GM23248 (cell line): ENCODE results near the gene KNSTRN. TPM values are rescaled to one million over a fixed set of nuclear protein-coding genes. Genes with fewer than 3 reads are reported as not detected.

ENCODE experiments used
- DNase-seq: peaks from one replicate; pipeline ENCODE4 v3.0.0-alpha.2; 2015
- H2AFZ ChIP-seq: fragments of 200-600 bp; sonication (generic); 2 replicates; pipeline ENCODE4 v1.6.1; 2016; ENCODE audit warnings: antibody characterized with exemption
- H3F3A ChIP-seq: fragments of 200-600 bp; sonication (generic); 2 replicates; pipeline ENCODE4 v1.6.1; 2016; ENCODE audit warnings: mild to moderate bottlenecking, antibody characterized with exemption, mixed run types; ENCODE audit not compliant: insufficient read depth
- H3K27ac ChIP-seq: fragments of 200-600 bp; sonication (generic); 2 replicates; pipeline ENCODE4 v1.5.1; 2016; ENCODE audit warnings: mild to moderate bottlenecking
- H3K27me3 ChIP-seq: fragments of 200-600 bp; sonication (generic); replicated peaks from 2 replicates; pipeline ENCODE4 v1.6.1; 2016; ENCODE audit warnings: mild to moderate bottlenecking; ENCODE audit not compliant: insufficient read depth
- H3K36me3 ChIP-seq: fragments of 200-600 bp; sonication (generic); 2 replicates; pipeline ENCODE4 v1.6.1; 2016; ENCODE audit warnings: low read depth, mild to moderate bottlenecking
- H3K4me1 ChIP-seq: fragments of 200-600 bp; sonication (generic); 2 replicates; pipeline ENCODE4 v1.6.1; 2016; ENCODE audit warnings: mild to moderate bottlenecking; ENCODE audit not compliant: insufficient read depth
- H3K4me2 ChIP-seq: fragments of 200-600 bp; sonication (generic); one replicate; pipeline ENCODE4 v1.6.1; 2016; ENCODE audit warnings: mild to moderate bottlenecking; ENCODE audit not compliant: unreplicated experiment
- H3K4me3 ChIP-seq: fragments of 200-600 bp; sonication (generic); 2 replicates; pipeline ENCODE4 v1.5.1; 2016; ENCODE audit warnings: mild to moderate bottlenecking
- H3K79me2 ChIP-seq: fragments of 200-600 bp; sonication (generic); 2 replicates; pipeline ENCODE4 v1.6.1; 2016; ENCODE audit warnings: mild to moderate bottlenecking; ENCODE audit not compliant: insufficient read depth
- H3K9ac ChIP-seq: fragments of 200-600 bp; sonication (generic); 2 replicates; pipeline ENCODE4 v1.6.1; 2016; ENCODE audit warnings: mild to moderate bottlenecking
- H3K9me2 ChIP-seq: fragments of 200-600 bp; sonication (generic); 2 replicates; pipeline ENCODE4 v1.6.1; 2016; ENCODE audit warnings: mixed run types, mild to moderate bottlenecking, moderate library complexity; ENCODE audit not compliant: insufficient read depth
- H3K9me3 ChIP-seq: fragments of 200-600 bp; sonication (generic); one replicate; pipeline ENCODE4 v1.6.1; 2017; ENCODE audit warnings: low read depth
- H4K20me1 ChIP-seq: fragments of 200-600 bp; sonication (generic); 2 replicates; pipeline ENCODE4 v1.6.0; 2016; ENCODE audit not compliant: insufficient read depth
- EZH2 ChIP-seq: fragments of 200-600 bp; sonication (generic); IDR thresholded peaks from 2 replicates; pipeline ENCODE4 v1.6.1; 2018; ENCODE audit warnings: antibody characterized with exemption, mild to moderate bottlenecking; ENCODE audit not compliant: insufficient read depth, poor library complexity, severe bottlenecking
- EZH2phosphoT487 ChIP-seq: fragments of 200-600 bp; sonication (generic); IDR thresholded peaks from 2 replicates; pipeline ENCODE4 v1.6.1; 2018; ENCODE audit warnings: antibody characterized with exemption, moderate library complexity, mild to moderate bottlenecking, low read depth; ENCODE audit not compliant: insufficient read depth
- WGBS, 2 experiments: methylation state at CpG; one replicate each; pipeline ENCODE4 v1.1.6; 2015 to 2017; ENCODE audit warnings: low lambda C conversion rate in 2 of 2, low coverage in 1 of 2; ENCODE audit errors: missing lambda C conversion rate in 2 of 2; 5-methylcytosine and 5-hydroxymethylcytosine counted together
- in situ Hi-C: fragments of 300-500 bp; cut with MboI; formaldehyde crosslinking; loops from 2 replicates; pipeline ENCODE4 v1.15.0; 2020
- polyA plus RNA-seq: library from polyadenylated mRNA; unstranded; fragments of >200 nt; fragmentation: Nextera tagmentation; extraction: Ambion mirVana; gene quantifications from 2 replicates; pipeline ENCODE4 v1.2.1, GENCODE V29; 2016
- total RNA-seq: library from RNA; depleted of rRNA; stranded (reverse); fragments of >200 nt; shearing (Covaris generic); gene quantifications from 2 replicates; pipeline ENCODE4 v1.2.3, GENCODE V29; 2014

The KNSTRN gene
- total and polyA plus RNA-seq, 2 experiments from 2014 or later: 31.1 to 37.7 TPM

DNA sequence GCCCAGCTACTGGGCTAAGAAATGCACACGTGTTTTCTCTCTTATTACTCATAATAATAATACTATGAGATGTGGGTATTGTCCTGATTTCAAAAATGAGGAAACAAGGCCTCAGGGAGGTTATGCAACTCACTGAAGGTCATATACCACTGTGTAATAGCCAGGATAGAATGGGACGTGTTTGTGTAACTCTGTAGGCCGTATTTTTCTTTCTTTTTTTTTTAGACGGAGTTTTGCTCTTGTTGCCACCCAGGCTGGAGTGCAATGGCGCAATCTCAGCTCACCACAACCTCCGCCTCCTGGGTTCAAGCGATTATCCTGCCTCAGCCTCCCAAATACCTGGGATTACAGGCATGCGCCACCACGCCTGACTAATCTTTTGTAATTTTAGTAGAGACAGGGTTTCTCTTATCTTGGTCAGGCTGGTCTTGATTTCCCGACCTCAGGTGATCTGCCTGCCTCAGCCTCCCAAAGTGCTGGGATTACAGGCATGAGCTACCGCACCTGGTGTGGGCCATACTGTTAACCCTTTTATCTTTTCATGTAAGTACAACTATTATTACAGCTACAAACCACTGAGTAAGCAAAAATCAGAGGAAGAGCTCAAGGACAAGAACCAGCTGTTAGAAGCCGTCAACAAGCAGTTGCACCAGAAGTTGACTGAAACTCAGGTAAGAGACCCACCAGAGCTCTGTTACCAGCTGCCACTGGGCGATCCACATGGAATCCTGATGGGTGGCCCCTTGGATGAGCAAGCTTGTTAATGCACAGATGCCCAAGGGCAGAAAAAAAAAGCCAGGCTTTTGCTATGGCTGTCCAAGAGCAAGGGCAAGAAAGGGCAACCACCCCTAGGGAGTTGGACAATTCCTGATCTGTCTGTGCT lies 6.7 kb downstream of the KNSTRN start:
- H3F3A ChIP-seq: peaks cover 12% of the 10 kb centered on the region; the same call in 1 of the 2 replicates
- no peak overlapping the region for H3K27ac ChIP-seq
- no peak for TF ChIP-seq EZH2
- no peak for TF ChIP-seq EZH2phosphoT487
- no peak overlapping the region for H3K4me2 ChIP-seq
- no peak for DNase-seq
- WGBS, 2 experiments: 95 to 96% methylated on average over 13 of the region's 13 CpGs
- no peaks in the 10 kb centered on the region for H3K27me3 ChIP-seq
- peaks cover 56% of the 10 kb centered on the region for H3K36me3 ChIP-seq
- H3K9me2 ChIP-seq: no peaks in the 10 kb centered on the region
- H3K79me2 ChIP-seq: peaks cover 28% of the 10 kb centered on the region
- no peak overlapping the region for H3K9ac ChIP-seq
- H2AFZ ChIP-seq: no peak overlapping the region
- H4K20me1 ChIP-seq: no peaks in the 10 kb centered on the region
- H3K4me3 ChIP-seq: no peak overlapping the region
- 0 out of 2 replicates have a peak, but pooled peaks cover 4% of the 10 kb centered on the region for H3K4me1 ChIP-seq
- no peaks in the 10 kb centered on the region for H3K9me3 ChIP-seq
- in situ Hi-C loops: no loop called here

DNA sequence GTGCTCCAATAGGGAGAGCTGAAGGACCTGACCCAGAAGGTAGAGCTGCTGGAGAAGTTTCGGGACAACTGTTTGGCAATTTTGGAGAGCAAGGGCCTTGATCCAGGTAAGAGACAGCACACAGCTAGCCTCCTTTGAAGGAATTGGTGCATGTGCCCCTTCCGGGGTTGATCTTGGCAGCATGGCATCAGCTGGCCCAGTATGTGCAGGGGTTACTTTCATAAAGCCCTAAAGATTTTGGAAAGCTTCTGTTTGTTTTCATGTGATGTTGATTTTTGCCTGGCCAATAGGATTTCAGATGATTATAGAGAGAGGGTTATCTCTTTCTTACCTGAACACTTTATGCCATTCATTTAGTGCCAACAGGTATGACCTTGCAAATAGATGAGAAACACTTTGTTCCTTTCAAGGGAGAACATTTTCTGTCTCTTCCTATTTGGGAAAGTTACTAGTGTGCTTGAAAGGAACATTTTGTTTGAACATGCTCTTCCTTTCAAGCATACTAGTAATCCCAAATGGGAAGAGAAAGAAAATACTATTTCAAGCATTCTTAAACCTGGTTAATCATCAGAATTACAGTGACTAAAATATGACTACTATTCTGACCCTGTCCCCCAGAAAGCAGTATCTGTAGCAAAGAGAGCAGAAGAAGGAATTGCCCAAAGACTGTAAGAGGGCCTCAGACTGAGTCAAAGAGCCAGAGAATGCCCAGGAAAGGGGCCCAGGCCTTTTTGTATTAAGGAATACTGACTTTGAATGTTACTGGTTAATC lies 7.5 kb downstream of the KNSTRN start:
- peak; percentile 13 for DNase-seq
- Histone ChIP-seq H3K4me1 (0 out of 2 replicates have a peak, but pooled peaks cover 4% of the 10 kb centered on the region), H3K4me3 (no peak overlapping the region), H3K9ac (no peak overlapping the region), H4K20me1 (no peaks in the 10 kb centered on the region), H3K4me2 (no peak overlapping the region), H3K27ac (no peak overlapping the region), H3K27me3 (no peaks in the 10 kb centered on the region), H3K9me2 (no peaks in the 10 kb centered on the region), H2AFZ (no peak overlapping the region), H3F3A (peaks cover 12% of the 10 kb centered on the region; the same call in 1 of the 2 replicates), H3K79me2 (peaks cover 19% of the 10 kb centered on the region), H3K9me3 (no peaks in the 10 kb centered on the region), H3K36me3 (peaks cover 56% of the 10 kb centered on the region)
- 97 to 100% methylated on average over 2 of the region's 2 CpGs for WGBS, 2 experiments
- no peak for TF ChIP-seq EZH2phosphoT487
- no peak for TF ChIP-seq EZH2
- in situ Hi-C loops: no loop called here

DNA sequence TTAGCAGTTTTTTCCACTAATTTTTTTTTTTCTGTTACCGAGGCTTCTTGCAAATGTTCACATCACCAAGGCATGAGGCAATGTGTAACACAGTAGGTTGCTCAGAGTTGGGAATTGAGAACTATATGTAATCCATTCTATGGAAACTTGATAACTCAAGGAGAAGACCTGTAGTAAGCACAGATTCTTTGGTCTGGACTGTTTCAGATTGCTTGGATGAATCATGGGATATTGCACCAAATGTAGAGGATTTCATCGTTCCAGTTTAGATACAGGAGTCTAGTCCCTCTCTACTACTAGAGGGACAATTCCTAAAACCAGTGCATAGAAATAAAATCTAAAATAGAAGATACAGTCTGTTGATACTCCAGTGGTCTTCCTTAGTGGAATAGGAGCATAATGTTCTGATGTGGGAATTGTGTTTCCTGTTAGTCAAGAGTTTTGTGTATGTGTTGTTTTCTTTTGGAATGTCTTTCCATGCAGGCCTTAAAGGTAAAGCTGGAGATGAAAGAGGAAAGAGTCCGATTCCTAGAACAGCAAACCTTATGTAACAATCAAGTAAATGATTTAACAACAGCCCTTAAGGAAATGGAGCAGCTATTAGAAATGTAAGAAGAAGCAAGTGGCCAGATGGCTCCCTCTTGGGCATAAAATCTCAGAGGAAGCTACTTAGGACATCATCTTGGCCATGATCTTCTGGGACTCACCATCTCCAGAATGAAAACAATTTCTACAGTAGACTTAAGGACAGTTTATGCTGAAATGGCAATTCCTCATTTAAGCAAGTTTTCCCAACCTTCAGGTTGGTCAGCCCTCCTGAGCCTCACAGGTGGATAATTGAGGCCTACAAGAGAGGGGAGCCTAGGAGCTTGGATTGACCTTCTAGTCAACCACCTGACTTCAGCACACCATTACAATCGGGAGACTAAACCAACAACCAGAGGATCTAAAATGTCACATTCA lies 10.7 kb downstream of the KNSTRN start:
- Histone ChIP-seq H3K4me1 (0 out of 2 replicates have a peak, but pooled peaks cover 4% of the 10 kb centered on the region), H3K4me2 (no peak overlapping the region), H3K9me2 (no peaks in the 10 kb centered on the region), H3K79me2 (no peaks in the 10 kb centered on the region), H3K9ac (peak overlapping the region; percentile 13; the same call in 1 of the 2 replicates), H3K4me3 (no peak overlapping the region), H3K9me3 (no peaks in the 10 kb centered on the region), H3K27me3 (no peaks in the 10 kb centered on the region), H3K27ac (peak overlapping the region; percentile 57), H3F3A (peaks cover 12% of the 10 kb centered on the region; the same call in 1 of the 2 replicates), H2AFZ (no peak overlapping the region), H4K20me1 (no peaks in the 10 kb centered on the region), H3K36me3 (peaks cover 47% of the 10 kb centered on the region)
- WGBS, 2 experiments: 91 to 94% methylated on average over 4 of the region's 4 CpGs
- TF ChIP-seq EZH2: no peak
- no peak for TF ChIP-seq EZH2phosphoT487
- peak; percentile 46 for DNase-seq
- in situ Hi-C loops: no loop called here
